ENCODE measurements around the gene RPL32.

The RPL32 gene

DNA sequence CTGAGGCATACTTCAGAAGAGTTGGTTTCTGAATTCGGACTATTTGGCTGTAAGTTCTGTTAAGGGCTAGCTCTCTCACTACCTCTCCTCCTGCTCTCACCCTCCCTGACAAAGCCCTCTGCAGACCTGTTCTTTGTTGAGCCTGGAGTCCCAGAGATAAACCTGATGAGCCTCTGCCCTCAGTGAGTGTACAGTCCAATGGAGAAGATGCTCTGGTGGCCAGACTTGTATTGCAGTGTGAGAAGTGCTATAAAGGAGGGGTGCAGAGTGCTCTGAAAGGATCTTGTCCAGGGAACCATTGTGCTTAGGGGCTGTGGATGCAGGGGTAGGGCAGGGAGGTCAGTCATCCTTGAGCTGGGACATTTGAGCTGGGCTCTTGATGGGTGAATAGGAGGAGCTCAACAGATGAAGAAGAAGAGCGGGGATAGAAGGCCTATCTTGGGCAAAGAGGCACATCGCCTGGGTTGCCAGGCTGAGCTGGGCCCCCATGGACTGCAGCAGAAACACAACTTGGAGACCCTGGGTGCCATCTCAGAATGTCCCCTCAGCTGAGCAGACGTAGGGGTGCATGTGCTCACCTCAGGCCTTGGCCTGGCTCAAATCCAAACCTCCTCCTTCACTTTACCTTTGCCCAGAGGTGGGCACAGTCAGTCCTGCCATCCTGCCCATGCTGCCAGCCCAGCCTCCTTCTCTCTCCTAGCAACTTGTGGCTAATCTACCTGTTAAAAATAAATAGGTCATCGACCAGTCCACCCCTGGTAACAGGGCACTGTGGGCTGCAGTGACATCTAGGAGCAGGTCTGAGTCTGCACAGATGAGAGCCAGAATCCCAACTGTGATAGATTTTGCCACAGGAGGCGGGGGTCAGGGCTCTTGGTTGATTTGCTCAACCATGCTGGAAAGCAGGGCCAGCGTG, 41.6 kb downstream of the RPL32 start:
- Histone ChIP-seq H3K4ac (ENCODE audit: low read depth in 1 of 2, low read length in 2 of 2) (no peak overlapping the region), H2AFZ (ENCODE audit: low read depth, low read length) (no peak overlapping the region), H4K91ac (ENCODE audit: low read length) (no peak overlapping the region), H4K8ac (ENCODE audit: low read length) (no peak overlapping the region), H3K27ac (ENCODE audit: low read length, poor library complexity, severe bottlenecking) (no peak overlapping the region), H3K18ac (ENCODE audit: low read depth in 1 of 2, low read length in 2 of 2) (no peak overlapping the region), H3K4me3 (ENCODE audit: insufficient read depth in 1 of 2, low read depth in 1 of 2, low read length in 2 of 2) (no peak overlapping the region), H3K23ac (ENCODE audit: low read length in 2 of 2) (no peak overlapping the region), H3K4me1 (ENCODE audit: control insufficient read depth, insufficient read depth, low read depth, low read length) (peaks cover 6% of the 10 kb centered on the region), H3K4me2 (ENCODE audit: low read length, poor library complexity, severe bottlenecking) (no peak overlapping the region), H3K36me3 (ENCODE audit: control insufficient read depth in 1 of 2, insufficient read depth in 2 of 2, low read depth in 1 of 2, low read length in 2 of 2) (peaks cover 0 to 14% of the 10 kb centered on the region in 2 experiments), H2BK5ac (ENCODE audit: low read depth, low read length, poor library complexity, severe bottlenecking) (no peak overlapping the region), H2AK5ac (ENCODE audit: low read length, severe bottlenecking) (no peak overlapping the region), H3K9me3 (ENCODE audit: control insufficient read depth, low read length) (no peaks in the 10 kb centered on the region), H3K79me1 (replicated peaks; ENCODE audit: low read length, poor library complexity, severe bottlenecking) (peaks cover 7% of the 10 kb centered on the region), H3K9ac (ENCODE audit: low read length) (no peak overlapping the region), H2BK120ac (ENCODE audit: low read depth, low read length) (no peak overlapping the region), H2BK15ac (ENCODE audit: low read depth, poor library complexity, severe bottlenecking) (no peak overlapping the region), H3K14ac (ENCODE audit: low read length in 2 of 2) (no peak overlapping the region), H3K27me3 (ENCODE audit: control insufficient read depth in 1 of 2, insufficient read depth in 1 of 2, low read length in 2 of 2) (peaks cover 0 to 13% of the 10 kb centered on the region in 2 experiments), H2BK12ac (ENCODE audit: low read length in 2 of 2) (no peak overlapping the region)
- 97% methylated on average over 7 of the region's 7 CpGs for WGBS
- no peak for DNase-seq

DNA sequence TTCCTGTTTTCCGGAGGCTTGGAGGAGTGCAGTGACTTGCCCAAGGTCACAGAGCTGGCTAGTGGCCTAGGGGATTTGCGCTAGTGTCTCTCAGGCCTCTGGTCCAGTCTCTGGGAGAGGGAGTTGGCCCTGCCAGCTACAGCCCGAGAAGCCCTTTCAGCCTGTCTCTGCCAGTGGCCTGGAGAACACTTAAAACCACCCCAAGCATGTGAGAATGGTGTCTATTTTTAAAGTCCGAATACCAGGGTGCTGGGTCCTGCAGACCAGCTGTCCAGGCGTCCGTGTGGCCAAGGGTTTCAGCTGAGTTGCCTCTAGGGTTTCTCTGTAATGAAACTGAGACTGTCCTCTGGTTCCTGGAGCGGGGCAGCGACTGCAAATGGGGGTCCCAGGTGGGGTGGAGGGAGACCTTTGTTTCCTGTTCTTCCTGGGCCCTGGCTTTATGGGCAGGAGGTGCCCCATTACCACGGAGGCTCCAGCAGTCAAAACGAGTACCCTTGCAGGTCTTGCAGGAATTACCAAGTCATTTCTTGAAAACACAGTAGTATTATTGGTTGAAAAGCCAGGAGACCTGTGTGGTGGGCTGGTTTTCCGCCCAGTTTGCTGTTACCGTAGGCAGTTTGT, 42.7 kb downstream of the RPL32 start:
- Histone ChIP-seq H4K91ac (ENCODE audit: low read length) (no peak overlapping the region), H3K4me3 (ENCODE audit: insufficient read depth in 1 of 2, low read depth in 1 of 2, low read length in 2 of 2) (no peak overlapping the region), H3K4me2 (ENCODE audit: low read length, poor library complexity, severe bottlenecking) (no peak overlapping the region), H3K23ac (ENCODE audit: low read length in 2 of 2) (no peak overlapping the region), H2BK12ac (ENCODE audit: low read length in 2 of 2) (no peak overlapping the region), H2AK5ac (ENCODE audit: low read length, severe bottlenecking) (no peak overlapping the region), H3K4me1 (ENCODE audit: control insufficient read depth, insufficient read depth, low read depth, low read length) (peaks cover 6% of the 10 kb centered on the region), H2BK5ac (ENCODE audit: low read depth, low read length, poor library complexity, severe bottlenecking) (no peak overlapping the region), H3K79me1 (replicated peaks; ENCODE audit: low read length, poor library complexity, severe bottlenecking) (peaks cover 7% of the 10 kb centered on the region), H3K14ac (ENCODE audit: low read length in 2 of 2) (no peak overlapping the region), H4K8ac (ENCODE audit: low read length) (no peak overlapping the region), H2AFZ (ENCODE audit: low read depth, low read length) (no peak overlapping the region), H3K9me3 (ENCODE audit: control insufficient read depth, low read length) (no peaks in the 10 kb centered on the region), H3K18ac (ENCODE audit: low read depth in 1 of 2, low read length in 2 of 2) (no peak overlapping the region), H3K27me3 (ENCODE audit: control insufficient read depth in 1 of 2, insufficient read depth in 1 of 2, low read length in 2 of 2) (peaks cover 0 to 10% of the 10 kb centered on the region in 2 experiments), H3K4ac (ENCODE audit: low read depth in 1 of 2, low read length in 2 of 2) (no peak overlapping the region), H2BK120ac (ENCODE audit: low read depth, low read length) (no peak overlapping the region), H3K36me3 (ENCODE audit: control insufficient read depth in 1 of 2, insufficient read depth in 2 of 2, low read depth in 1 of 2, low read length in 2 of 2) (peaks cover 0 to 8% of the 10 kb centered on the region in 2 experiments), H2BK15ac (ENCODE audit: low read depth, poor library complexity, severe bottlenecking) (no peak overlapping the region), H3K9ac (ENCODE audit: low read length) (no peak overlapping the region), H3K27ac (ENCODE audit: low read length, poor library complexity, severe bottlenecking) (no peak overlapping the region)
- WGBS = 92% methylated on average over 12 of the region's 12 CpGs
- no peak for DNase-seq

DNA sequence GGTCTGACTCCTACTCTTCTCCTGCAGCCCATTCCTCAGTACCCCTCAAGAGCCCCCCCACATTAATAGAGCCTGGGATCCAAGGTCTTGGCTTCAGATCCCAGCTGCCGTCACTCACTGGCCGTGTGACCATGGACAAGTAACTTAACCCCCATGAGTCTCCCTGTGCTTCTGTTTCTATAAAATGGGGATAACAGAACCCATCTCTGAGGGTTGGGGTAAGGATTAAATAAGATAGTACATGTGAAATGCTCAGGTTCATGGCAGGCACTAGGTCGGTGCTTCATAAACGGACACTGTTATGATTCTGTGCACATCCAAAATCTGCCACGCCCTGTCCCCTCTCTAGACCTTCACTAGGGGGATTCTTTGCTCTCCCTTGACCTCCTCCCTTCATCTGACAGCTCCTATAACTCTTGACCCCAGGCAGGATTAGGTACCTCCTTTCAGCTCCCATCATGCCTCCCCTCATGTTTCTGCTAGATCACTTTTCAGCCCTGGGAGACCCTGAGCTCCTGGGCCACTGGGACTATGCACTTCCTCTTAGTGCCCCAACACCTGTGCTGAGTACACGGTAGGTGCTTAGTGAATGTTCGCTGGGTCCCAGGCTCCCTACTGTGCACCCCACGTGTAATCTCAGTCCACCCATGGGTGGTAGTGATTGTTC, 43.3 kb downstream of the RPL32 start:
- Histone ChIP-seq H3K27me3 (ENCODE audit: control insufficient read depth in 1 of 2, insufficient read depth in 1 of 2, low read length in 2 of 2) (peaks cover 0 to 10% of the 10 kb centered on the region in 2 experiments), H3K23ac (ENCODE audit: low read length in 2 of 2) (no peak overlapping the region), H4K91ac (ENCODE audit: low read length) (no peak overlapping the region), H2BK12ac (ENCODE audit: low read length in 2 of 2) (no peak overlapping the region), H3K4me1 (ENCODE audit: control insufficient read depth, insufficient read depth, low read depth, low read length) (peaks cover 6% of the 10 kb centered on the region), H3K18ac (ENCODE audit: low read depth in 1 of 2, low read length in 2 of 2) (no peak overlapping the region), H3K9ac (ENCODE audit: low read length) (no peak overlapping the region), H4K8ac (ENCODE audit: low read length) (no peak overlapping the region), H3K4me3 (ENCODE audit: insufficient read depth in 1 of 2, low read depth in 1 of 2, low read length in 2 of 2) (no peak overlapping the region), H2AFZ (ENCODE audit: low read depth, low read length) (no peak overlapping the region), H3K4me2 (ENCODE audit: low read length, poor library complexity, severe bottlenecking) (no peak overlapping the region), H2BK120ac (ENCODE audit: low read depth, low read length) (no peak overlapping the region), H3K4ac (ENCODE audit: low read depth in 1 of 2, low read length in 2 of 2) (no peak overlapping the region), H3K27ac (ENCODE audit: low read length, poor library complexity, severe bottlenecking) (no peak overlapping the region), H3K9me3 (ENCODE audit: control insufficient read depth, low read length) (no peaks in the 10 kb centered on the region), H2BK15ac (ENCODE audit: low read depth, poor library complexity, severe bottlenecking) (no peak overlapping the region), H3K14ac (ENCODE audit: low read length in 2 of 2) (no peak overlapping the region), H3K79me1 (replicated peaks; ENCODE audit: low read length, poor library complexity, severe bottlenecking) (peaks cover 7% of the 10 kb centered on the region), H2BK5ac (ENCODE audit: low read depth, low read length, poor library complexity, severe bottlenecking) (no peak overlapping the region), H3K36me3 (ENCODE audit: control insufficient read depth in 1 of 2, insufficient read depth in 2 of 2, low read depth in 1 of 2, low read length in 2 of 2) (peaks cover 0 to 3% of the 10 kb centered on the region in 2 experiments), H2AK5ac (ENCODE audit: low read length, severe bottlenecking) (no peak overlapping the region)
- 91% methylated on average over 7 of the region's 8 CpGs for WGBS
- DNase-seq = no peak
